Measurements from ENCODE around the gene PGS1.

DNA sequence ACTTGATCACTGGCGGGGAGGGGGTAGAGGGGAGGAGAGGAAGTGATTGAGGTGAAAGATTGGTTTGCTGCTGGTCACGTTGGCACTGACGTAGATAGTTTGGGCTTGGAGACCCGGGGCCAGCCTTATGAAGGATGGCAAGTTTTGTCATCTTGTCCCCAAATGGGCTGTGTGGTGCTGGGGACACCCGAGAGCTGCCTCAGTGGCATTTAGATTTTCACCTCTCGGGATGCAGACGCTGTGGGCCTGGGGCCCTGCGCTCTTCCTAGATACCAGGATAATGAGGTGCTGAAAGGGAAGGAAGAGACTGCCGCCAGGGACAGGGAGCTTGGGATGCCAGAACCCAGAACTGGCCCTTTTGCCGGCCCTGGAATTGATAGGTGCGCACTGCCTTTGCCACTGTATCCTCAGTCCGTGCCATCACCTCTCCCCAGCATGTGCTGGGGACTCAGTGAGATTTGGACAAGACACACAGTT is 17.2 kb upstream of the PGS1 start:
- TF ChIP-seq POLR2A (IDR thresholded peaks at IDR 0.05; ENCODE audit: low read depth) (no peak), POLR2AphosphoS5 (IDR thresholded peaks at IDR 0.05) (no peak), CTCF (IDR thresholded peaks at IDR 0.05) (no peak), EP300 (IDR thresholded peaks at IDR 0.05) (no peak)

All from esophagus muscularis mucosa (tissue), 4 donors.